GM18873 (cell line): ENCODE measurements around the gene FITM2.
A peak's percentile ranks its signal among the peaks of the same experiment; 100 is the strongest.
"Not testable (repeated sequence)": the region's sequence is repeated elsewhere in the genome, so short reads cannot be mapped to it uniquely, and the experiment has no call there.

Experiments used
- ATAC-seq: cut with Tn5 transposase; IDR thresholded peaks from one replicate; pipeline ENCODE4 v1.9.1; 2021; ENCODE audit warnings: mild to moderate bottlenecking, moderate library complexity, moderate number of reproducible peaks; ENCODE audit not compliant: unreplicated experiment, low FRiP score

Gene FITM2, protein sequence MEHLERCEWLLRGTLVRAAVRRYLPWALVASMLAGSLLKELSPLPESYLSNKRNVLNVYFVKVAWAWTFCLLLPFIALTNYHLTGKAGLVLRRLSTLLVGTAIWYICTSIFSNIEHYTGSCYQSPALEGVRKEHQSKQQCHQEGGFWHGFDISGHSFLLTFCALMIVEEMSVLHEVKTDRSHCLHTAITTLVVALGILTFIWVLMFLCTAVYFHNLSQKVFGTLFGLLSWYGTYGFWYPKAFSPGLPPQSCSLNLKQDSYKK

DNA sequence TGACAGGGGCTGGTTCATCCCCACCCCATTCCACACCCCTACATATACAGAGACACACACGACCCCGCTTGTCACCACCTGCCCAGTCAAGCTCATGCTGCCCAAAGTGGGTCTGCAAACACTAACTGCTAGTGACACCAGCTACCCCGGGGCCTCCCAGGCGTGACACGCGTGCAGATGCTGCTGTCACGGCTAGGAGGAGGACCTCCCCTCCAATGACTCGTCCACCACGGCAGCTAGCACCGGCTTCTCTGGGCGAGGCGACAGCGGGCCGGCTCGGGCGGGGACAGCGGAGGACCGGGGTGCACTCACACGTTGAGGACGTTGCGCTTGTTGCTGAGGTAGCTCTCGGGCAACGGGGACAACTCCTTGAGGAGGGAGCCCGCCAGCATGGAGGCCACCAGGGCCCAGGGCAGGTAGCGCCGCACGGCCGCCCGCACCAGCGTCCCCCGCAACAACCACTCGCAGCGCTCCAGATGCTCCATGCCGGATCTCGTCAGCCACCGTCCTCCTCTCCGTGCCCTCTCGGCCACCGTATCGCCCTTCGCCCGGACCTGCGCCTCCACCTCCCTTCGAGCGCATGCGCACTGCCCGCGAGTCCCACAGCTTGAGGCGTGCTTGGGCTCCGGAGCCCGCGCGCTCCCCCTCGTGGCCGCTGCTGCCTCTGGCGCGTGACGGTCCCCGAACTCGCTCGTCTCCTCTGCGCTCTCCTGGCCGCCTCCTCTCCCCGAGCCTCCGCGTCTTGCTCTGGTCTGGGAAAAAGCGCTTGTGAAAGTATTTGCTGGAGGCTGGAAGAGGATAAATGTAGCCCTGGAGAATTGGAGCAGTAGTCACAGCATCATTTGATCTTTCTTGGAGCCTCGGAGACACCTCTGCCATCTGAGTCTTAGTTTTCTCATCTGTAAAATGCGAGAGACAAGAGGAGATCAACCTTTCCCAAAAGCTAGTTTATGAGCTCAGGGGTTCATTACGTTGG, at the start of gene FITM2:
Gene FITM2 (minus strand): TSS at position 539 of the 976 bp plus-strand sequence. CDS start 54 bp downstream, at position 485.
- ATAC-seq, result peak; percentile 77

DNA sequence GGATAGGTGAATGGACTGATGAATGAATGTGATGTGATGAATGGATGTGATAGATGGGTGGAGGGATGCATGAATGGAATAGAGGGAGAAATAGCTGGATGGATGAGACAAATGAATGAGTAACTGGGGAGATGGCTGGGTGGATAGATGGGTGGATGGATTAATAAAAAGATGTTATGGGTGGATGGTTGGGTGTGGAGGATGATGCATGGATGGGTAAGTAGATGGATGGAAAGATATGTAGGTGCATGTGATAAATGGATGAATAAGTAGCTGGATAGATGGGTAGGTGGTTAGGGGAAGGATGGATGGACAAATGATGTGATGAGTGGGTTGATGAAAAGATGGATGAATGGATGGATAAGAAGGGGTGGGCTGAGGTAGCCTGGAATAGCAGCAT, 49.2 kb upstream of the FITM2 start:
- no peak for ATAC-seq

DNA sequence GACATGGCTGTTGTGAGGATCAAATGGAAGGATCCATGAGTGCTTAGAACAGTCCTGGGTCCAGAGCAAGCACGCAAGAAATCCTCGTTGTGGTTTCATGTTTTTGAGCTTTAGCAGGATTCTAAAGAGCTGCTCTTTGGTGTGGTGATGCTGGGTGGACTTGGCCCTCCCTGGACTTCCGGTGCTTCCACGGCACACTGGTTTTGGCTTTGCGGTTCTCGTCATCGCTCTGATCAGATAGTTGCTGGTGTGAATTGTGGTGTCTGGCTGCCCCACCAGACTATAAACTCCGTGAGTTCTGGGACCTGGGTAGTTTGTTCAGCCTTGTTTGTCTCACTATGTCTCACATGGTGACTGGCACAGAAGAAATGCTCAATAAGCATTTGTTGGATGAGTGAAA, 47.8 kb upstream of the FITM2 start:
- ATAC-seq, result no peak

DNA sequence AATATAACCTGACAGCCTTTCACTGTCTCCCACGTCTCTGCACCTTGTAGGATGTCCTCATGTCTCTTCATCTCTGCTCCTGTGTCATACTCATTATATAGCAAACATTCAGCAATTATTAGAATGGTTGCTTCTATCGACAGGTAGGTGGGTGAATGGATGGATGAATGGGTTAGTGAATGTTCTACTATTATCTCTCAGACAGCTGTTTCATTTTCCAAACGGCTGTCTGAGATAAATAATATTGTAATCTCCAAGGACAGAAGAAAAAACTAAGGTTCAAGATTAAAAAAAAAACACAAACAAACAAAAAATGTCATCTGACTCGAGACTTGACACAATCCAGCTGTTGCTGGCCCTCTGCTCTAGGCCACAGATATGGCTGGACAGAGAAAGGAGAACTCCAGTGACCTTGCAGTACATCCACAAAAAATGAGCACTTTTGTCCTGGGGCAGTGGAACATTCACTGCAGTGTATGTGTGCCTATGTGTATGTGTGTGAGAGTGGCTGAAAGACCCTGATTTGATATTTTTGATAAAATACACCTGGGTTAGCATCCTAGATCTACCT, 46.6 kb upstream of the FITM2 start:
- ATAC-seq, result no peak

DNA sequence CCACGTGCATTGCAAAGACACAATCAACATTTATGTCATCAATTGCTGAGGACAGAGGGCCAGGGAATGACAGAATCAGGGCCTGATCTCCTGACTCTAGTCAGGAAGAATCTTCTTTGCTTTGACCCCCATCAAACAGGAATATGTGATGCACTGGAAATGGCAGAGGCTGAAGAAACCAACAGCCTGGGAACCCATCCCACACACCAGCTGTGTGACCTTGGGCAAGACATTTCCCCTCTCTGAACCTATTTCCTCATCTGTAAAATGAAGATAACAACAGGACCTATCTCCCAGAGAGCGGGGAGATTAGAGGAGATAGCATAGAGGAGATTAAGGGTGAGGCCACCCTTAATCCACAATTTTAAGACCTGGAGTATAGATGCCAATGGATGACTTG, 46.0 kb upstream of the FITM2 start:
- ATAC-seq, result no peak

DNA sequence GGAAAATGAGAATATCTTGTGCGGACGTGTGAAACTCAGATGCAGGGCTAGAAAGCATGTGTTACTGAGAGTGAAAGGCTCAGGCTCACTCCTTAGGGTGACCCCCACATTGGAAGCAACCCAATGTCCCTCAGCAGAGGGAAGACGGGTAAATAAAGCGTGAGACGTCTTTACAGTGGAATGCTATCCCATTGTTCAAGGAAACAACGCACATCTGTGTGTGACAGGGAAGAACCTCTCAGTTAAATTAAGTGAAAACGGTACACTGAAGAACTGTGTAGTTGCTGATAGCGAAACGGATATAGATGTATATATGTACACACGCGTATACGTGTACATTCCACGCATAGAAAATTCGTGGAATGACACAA, 45.3 kb upstream of the FITM2 start:
- no peak for ATAC-seq

DNA sequence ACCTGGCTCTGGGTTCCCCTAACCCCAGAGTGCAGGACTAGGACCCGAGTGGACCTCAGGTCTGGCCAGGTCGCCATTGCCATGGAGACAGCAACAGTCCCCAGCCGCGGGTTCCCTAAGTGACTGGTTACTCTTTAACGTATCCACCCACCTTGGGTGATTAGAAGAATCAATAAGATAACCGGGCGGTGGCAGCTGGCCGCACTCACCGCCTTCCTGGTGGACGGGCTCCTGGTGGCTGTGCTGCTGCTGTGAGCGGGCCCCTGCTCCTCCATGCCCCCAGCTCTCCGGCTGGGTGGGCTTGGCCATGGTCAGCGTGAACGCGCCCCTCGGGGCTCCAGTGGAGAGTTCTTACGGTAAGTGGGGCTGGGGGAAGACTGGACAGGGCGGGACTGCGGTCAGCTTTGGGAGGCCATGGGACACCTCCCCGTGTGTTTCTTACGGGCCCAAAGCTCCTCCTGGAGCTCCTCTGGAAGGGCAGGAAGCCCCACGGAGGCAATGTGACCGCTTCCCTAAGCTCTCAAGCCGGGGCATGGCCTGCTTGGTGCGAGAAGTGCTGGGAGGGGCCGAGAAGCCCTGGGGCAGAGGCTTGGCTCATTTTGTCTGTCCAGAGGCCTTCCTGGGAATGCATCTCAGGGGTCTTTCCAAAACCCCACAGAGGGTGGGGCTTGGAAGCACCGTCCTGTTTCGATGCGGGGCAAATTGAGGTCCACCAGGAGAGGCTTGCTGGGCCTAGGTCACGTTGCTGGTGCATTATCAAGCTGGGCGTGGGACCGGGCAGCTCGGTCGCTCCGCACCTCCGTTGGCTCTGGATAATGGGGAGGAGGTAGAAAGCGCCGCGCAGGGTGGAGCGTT, 44.7 kb upstream of the FITM2 start, which contains the start of gene HNF4A:
Gene HNF4A (plus strand): TSS at position 202 of the 855 bp plus-strand sequence. CDS start 106 bp downstream, at position 308.
- no peak for ATAC-seq

DNA sequence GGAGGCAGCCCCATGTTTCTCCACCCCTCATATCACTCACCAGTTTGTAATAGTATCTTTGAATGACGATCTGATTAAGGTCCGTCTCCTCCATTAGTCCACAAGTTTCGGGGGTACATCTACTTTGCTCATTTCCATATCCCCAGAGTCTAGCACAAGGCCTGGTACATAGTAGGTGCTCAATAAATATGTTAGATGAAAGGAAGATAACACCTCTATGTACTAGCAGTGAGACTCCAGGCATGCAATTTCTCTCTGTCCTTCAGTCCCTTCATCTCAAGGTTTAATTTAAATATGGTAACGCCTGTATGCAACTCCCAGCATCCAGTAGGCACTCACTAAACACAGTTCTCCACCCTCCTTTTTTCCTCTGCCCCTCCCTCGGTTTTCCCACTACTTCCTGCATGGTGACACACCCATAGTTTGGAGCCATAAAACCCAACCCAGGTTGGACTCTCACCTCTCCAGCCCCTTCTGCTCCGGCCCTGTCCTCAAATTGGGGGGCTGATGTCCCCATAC, 44.0 kb upstream of the FITM2 start:
- ATAC-seq, result no peak

DNA sequence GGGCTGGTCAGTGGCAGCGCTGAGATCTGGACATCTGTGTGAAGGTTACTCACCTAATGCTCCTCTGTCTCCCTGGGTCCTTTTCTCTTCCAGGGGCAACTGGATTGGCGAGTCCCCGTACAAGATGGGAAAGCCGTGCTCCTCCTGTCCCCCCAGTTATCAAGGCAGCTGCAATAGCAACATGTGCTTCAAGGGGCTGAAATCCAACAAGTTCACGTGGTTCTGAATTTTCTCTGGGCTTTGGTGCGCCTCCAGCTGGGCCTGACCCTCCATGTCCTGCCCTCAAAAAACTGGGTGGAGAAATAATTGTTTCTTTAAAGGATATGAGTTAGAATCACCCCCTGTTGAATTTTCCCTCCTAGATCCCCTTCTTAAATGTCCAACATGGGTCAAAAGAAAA, 39.6 kb upstream of the FITM2 start:
- ATAC-seq, result no peak

DNA sequence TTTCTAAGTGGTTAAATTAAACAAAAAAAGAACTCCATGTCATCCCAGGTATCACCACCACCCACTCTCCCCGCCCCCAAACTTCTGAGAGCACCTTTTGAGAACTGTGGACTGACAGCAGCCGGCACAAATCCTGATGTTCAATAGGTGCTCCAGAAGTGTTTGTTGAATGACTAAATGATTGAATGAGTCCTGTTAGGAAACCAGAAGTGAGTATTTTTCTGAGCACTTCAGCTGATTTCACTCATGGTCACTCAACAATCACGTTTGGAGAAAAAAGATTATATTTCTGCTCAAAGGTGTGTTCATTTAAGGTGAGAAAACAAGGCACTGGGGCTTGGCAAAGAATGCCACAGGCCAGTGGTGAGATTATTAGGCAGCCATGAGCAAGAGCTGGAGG, 38.3 kb upstream of the FITM2 start:
- ATAC-seq, result no peak

DNA sequence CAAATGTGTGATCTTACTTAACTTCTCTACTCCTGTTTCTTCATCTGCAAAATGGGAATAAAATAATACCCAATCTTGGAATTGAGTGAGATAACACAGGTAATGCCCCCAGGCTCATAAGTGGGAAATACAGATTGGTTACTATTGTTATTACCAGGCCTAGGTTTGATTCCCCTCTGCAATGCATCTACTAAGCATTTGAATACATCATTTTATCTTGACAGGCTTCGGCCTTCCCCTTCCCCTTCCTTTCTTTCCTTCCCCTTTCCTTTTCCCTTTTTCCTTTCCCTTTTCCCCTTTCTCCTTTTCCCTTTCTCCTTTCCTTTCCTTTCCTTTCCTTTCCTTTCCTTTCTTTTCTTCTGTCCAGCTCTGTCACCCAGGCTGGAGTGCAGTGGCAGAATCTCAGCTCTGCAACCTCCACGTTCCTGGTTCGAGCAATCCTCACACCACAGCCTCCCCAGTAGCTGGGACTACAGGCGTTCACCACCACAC, 37.2 kb upstream of the FITM2 start:
- ATAC-seq, result no peak

DNA sequence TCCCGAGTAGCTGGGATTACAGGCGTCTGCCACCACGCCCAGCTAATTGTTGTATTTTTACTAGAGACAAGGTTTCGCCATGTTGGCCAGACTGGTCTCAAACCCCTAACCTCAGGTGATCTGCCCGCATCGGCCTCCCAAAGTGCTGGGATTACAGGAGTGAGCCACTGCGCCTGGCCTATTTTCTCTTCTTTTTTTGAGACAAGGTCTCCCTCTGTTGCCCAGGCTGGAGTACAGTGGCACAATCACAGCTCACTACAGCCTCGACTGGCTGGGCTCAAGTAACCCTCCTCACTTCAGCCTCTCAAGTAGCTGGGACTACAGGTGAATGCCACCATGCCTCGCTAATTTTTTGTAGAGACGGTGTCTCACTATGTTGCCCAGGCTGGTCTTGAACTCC, 34.9 kb upstream of the FITM2 start:
- ATAC-seq, result not testable (repeated sequence)

DNA sequence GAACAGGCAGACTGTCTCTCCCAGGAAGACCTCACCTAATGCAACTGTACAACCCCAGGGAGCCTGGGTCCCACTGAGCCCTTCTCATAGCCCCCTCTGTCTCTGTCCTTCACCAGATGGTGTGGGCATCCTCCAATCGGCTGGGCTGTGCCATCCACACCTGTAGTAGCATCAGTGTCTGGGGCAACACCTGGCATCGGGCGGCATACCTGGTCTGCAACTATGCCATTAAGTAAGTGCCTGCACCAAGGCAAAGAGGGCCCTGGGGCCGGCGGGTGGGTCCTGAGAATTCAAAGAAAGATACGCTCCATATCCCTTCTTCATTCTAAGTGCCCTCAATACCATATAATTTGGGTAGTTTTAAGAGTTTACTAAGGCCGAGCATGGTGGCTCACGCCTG, 34.1 kb upstream of the FITM2 start:
- no peak for ATAC-seq

DNA sequence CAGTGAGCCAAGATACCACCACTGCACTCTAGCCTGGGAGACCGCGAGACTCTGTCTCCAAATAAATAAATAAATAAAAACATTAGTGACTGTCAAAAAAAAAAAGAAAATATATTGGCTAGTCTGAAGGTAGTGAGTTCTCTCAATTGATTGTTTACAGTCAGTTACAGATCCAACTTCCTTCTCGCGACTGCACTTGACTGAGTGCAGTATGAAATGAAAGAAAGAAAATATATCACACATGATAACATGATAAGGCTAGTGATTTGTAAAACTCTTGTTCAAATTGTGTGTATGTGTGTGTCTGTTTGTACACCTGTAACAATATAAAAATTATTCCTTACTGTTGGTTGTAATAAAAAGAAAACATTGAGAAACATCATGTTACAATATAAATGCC, 33.7 kb upstream of the FITM2 start:
- no peak for ATAC-seq

DNA sequence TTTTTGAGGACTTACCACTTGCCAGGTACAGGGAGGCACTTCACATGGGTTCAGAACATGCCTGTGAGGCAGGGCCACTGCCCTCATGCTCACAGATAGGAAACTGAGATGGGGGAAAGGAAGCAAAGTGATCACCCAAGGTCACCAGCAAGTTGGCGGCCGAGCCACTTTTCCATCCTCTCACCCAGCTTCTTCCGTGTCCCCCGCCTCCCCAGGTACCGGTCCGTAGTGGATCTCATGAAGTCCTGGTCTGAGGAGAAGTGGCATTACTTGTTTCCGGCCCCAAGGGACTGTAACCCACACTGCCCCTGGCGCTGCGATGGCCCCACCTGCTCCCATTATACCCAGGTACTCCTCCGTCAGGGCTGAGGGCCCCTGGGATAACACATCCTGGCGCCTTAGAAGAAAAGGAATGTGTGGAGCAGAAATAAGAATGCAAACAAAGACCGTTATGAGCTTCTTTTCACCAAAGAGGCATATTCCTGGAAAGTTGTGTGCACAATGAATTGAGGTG, 32.2 kb upstream of the FITM2 start:
- ATAC-seq, result no peak

DNA sequence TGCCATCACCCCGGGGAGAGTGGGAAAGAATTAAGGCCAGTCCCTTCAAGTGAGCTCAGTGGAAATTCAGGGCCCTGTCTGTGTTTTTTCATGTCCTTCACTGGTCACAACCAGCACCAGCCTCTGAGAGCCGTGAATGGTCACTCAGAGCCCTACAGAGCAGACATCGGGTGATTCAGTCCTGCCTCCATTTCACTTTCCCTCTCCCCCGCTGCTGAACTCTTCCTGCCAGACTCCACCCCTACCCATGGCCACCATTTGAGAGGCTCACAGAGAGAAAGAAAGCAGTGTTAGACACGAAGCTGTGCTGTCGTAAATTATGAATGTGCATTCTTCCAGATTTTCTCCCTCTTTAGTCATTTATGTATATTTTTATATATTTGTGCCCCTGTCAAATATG, 31.2 kb upstream of the FITM2 start:
- no peak for ATAC-seq

DNA sequence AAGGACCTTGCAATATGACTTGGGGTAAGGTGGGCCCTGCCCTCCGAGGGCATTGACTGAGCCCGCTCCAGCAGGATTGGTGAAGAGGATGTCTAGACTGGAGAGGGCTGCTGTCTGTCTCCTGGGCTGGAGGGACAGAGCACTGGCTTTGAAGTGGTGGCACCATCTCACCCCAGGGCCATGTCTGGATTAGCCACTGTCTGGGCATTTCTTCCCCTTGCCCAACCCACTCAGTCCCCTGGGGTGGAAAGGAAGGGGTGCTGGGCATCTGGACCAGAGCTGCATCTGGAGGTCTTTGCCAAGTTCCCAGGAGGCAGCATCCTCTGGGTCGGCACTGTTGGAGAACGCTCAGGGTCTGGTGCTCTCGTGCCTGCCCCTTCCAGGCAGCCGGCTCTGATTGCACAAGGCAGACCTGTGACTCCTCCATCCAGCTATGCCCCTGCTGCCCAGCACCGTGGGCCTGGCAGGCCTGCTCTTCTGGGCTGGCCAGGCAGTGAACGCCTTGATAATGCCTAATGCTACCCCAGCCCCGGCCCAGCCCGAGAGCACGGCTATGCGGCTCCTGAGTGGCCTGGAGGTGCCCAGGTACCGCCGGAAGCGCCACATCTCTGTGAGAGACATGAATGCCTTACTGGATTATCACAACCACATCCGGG, 25.9 kb upstream of the FITM2 start, which contains the start of gene R3HDML:
Gene R3HDML (plus strand): TSS at position 319 of the 656 bp plus-strand sequence. CDS start 115 bp downstream, at position 434.
- no peak for ATAC-seq

DNA sequence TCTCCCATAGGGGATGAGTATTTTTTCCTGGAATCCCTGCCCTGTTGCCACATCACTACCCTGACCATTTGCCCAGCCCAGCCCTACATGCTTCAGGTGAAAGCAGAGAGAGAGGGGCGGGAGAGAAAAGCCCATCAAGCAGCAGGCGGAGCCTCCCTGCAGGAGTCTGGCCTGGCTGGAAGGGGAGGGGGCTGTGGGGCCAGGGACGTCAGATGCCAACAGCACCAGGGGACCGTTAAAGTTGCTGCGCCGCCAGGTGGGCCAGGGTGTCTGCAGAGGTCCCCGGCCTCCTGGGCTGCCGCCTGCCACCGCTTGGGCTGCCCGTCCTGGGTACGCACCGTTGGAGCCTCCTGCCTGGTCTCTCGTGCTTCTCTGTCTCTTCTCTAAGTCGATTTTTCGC, 25.1 kb upstream of the FITM2 start:
- no peak for ATAC-seq

DNA sequence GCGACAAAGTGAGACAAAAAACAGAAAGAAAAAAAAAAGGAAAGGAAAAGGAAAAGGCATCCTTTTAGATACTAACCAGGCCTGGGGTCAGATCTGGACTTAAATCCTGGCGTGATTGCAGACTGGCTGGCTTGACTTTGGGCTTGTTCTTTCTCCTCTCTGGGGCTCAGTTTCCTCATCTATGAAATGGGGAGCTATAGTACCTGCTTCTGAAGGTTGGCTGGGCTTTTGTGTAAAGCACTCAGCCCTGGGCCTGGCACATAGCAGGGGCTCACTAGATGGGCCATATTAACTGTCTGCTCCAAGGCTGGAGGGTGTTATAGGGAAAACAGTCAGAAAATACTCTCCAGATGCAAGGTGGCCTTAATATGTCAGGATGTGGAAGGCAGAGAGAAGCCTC, 24.7 kb upstream of the FITM2 start:
- no peak for ATAC-seq
